OCI-LY3 (cell line): ENCODE measurements around the gene PATZ1.

ENCODE experiments used
- H2AFZ ChIP-seq: fragments of 200-600, 300-600 bp; shearing (Covaris generic); 2 replicates; pipeline ENCODE4 v1.6.0; 2014; ENCODE audit warnings: antibody characterized with exemption, low read depth, low read length
- H3K27ac ChIP-seq: fragments of 200-600, 300-600 bp; sonication (generic); 2 replicates; pipeline ENCODE4 v1.5.1; 2014; ENCODE audit warnings: mild to moderate bottlenecking, low read length, moderate library complexity, mixed read lengths
- H3K27me3 ChIP-seq: fragments of 200-600, 300-600 bp; sonication (generic); 2 replicates; pipeline ENCODE4 v1.6.1; 2014; ENCODE audit warnings: low read depth, low read length, mixed read lengths
- H3K36me3 ChIP-seq: fragments of 200-600, 300-600 bp; sonication (generic); replicated peaks from 2 replicates; pipeline ENCODE3; 2014; ENCODE audit warnings: low read depth, low read length, mixed read lengths
- H3K4me1 ChIP-seq: fragments of 300-600, 200-600 bp; sonication (generic); 2 replicates; pipeline ENCODE4 v1.6.1; 2014; ENCODE audit warnings: low read length, mixed read lengths
- H3K4me2 ChIP-seq: fragments of 200-600, 300-600 bp; sonication (generic); 2 replicates; pipeline ENCODE4 v1.6.1; 2014; ENCODE audit warnings: low read length, mixed read lengths
- H3K4me3 ChIP-seq: fragments of 300-600, 200-600 bp; sonication (generic); 2 replicates; pipeline ENCODE4 v1.5.1; 2014; ENCODE audit warnings: antibody characterized with exemption, mild to moderate bottlenecking, low read length, moderate library complexity
- H3K79me2 ChIP-seq: fragments of 300-600, 200-600 bp; shearing (Covaris generic); 2 replicates; pipeline ENCODE4 v1.6.1; 2014; ENCODE audit warnings: mild to moderate bottlenecking, low read length, mixed read lengths
- H3K9ac ChIP-seq: fragments of 300-600, 200-600 bp; shearing (Covaris generic); 2 replicates; pipeline ENCODE4 v1.6.0; 2014; ENCODE audit warnings: mild to moderate bottlenecking, low read length, moderate library complexity
- H3K9me3 ChIP-seq: fragments of 200-600, 300-600 bp; shearing (Covaris generic); 2 replicates; pipeline ENCODE4 v1.6.1; 2014; ENCODE audit warnings: low read length, mixed read lengths; ENCODE audit not compliant: insufficient read depth
- H4K20me1 ChIP-seq: fragments of 200-600, 300-600 bp; sonication (generic); 2 replicates; pipeline ENCODE4 v1.6.1; 2016; ENCODE audit warnings: low read length, mixed read lengths; ENCODE audit not compliant: insufficient read depth
- EZH2phosphoT487 ChIP-seq: fragments of 200-600 bp; shearing (Covaris generic); IDR thresholded peaks from 2 replicates; pipeline ENCODE4 v1.6.1; 2018; ENCODE audit warnings: antibody characterized with exemption, mixed run types, low read depth
- TF ChIP-seq, protein P1 (sequence below): fragments of 200-600, 300-600 bp; sonication (generic); IDR thresholded peaks from 2 replicates; pipeline ENCODE4 v1.5.1; 2014; ENCODE audit warnings: antibody characterized with exemption, low read length, low read depth

PATZ1 gene

DNA sequence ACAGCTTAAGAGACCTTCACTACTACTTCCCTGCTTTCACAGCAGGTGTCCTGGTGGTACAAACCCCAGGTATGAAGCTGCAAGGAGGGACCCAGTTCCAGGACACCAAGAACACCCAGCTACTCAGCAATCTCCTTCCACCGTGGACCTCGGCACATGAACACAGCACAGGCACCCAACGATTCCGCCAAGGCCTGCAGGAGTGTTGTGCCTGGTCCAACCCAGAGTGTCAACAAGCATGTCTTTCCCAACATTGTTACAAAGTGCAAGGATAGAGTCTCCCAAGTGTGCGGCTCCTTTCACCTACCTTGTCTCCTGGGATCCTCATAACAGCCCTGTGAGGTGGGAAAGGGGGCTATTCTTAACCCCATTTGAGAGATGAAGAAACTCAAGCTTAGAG is 11.8 kb downstream of the PATZ1 start:
- TF ChIP-seq EZH2phosphoT487, result no peak
- TF ChIP-seq, protein P1, sequence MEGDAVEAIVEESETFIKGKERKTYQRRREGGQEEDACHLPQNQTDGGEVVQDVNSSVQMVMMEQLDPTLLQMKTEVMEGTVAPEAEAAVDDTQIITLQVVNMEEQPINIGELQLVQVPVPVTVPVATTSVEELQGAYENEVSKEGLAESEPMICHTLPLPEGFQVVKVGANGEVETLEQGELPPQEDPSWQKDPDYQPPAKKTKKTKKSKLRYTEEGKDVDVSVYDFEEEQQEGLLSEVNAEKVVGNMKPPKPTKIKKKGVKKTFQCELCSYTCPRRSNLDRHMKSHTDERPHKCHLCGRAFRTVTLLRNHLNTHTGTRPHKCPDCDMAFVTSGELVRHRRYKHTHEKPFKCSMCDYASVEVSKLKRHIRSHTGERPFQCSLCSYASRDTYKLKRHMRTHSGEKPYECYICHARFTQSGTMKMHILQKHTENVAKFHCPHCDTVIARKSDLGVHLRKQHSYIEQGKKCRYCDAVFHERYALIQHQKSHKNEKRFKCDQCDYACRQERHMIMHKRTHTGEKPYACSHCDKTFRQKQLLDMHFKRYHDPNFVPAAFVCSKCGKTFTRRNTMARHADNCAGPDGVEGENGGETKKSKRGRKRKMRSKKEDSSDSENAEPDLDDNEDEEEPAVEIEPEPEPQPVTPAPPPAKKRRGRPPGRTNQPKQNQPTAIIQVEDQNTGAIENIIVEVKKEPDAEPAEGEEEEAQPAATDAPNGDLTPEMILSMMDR, result no peak
- Histone ChIP-seq H3K4me3 (no peak overlapping the region), H3K27ac (no peak overlapping the region), H3K36me3 (peaks cover 67% of the 10 kb centered on the region), H3K4me1 (no peaks in the 10 kb centered on the region), H2AFZ (no peak overlapping the region), H3K4me2 (no peak overlapping the region), H3K9ac (no peak overlapping the region), H3K9me3 (no peaks in the 10 kb centered on the region), H4K20me1 (peaks cover 29% of the 10 kb centered on the region), H3K79me2 (peaks cover 4% of the 10 kb centered on the region; the same call in 1 of the 2 replicates), H3K27me3 (no peaks in the 10 kb centered on the region)

DNA sequence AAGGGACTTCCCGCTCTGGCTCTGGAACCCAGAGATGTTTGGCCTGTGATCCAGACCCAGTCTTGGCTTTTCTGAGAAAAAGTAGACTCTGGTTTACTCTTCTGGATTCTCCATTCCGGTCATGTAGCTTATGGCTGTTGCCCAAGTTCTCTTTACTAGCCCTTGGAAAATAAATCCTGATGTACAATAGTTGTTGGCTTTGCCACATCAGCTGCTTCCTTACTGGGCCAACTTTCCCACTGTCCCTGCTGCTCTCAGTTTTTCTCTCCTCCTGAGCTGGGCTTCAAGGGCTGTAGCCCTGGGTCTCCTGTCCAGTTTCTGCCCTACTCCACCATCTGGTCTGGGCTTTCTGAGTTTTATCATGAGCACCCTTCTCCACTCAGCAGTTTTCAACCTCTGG is 12.5 kb downstream of the PATZ1 start:
- Histone ChIP-seq H3K4me1 (no peaks in the 10 kb centered on the region), H2AFZ (no peak overlapping the region), H3K4me2 (no peak overlapping the region), H3K36me3 (peaks cover 72% of the 10 kb centered on the region), H3K79me2 (no peaks in the 10 kb centered on the region; the same call in 1 of the 2 replicates), H4K20me1 (peaks cover 27% of the 10 kb centered on the region), H3K4me3 (no peak overlapping the region), H3K9me3 (no peaks in the 10 kb centered on the region), H3K27ac (no peak overlapping the region), H3K27me3 (no peaks in the 10 kb centered on the region), H3K9ac (no peak overlapping the region)
- no peak for TF ChIP-seq EZH2phosphoT487
- TF ChIP-seq, protein P1, result no peak

DNA sequence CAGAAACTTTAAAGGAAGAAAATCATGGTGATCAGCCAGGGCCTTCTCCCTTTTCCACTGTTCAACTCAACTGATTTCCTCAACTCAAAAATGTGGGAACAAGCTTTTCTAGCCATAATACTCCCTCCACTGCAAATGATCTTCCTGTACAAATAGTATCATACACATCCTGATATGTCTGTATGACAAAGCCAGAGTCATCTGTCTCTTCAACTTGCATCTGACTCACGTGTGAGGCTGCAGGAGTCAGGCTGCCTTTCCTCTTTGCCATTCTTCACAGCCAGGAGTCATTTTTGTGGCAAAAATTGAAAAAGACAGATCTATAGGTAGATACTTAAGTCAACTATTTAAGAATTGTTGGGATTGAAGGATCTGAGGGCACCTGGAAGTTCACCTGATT is 13.3 kb downstream of the PATZ1 start:
- no peak for TF ChIP-seq EZH2phosphoT487
- TF ChIP-seq, protein P1, result no peak
- H3K36me3 ChIP-seq, result peaks cover 79% of the 10 kb centered on the region

GRCh38 chr22:31332010-31332409 is 14.1 kb downstream of the PATZ1 start:
- Histone ChIP-seq H3K36me3 (peaks cover 81% of the 10 kb centered on the region), H3K27ac (no peak overlapping the region), H2AFZ (no peak overlapping the region), H3K4me3 (no peak overlapping the region), H3K4me1 (no peaks in the 10 kb centered on the region), H3K9ac (no peak overlapping the region), H4K20me1 (peaks cover 22% of the 10 kb centered on the region), H3K27me3 (no peaks in the 10 kb centered on the region), H3K79me2 (no peaks in the 10 kb centered on the region; the same call in 1 of the 2 replicates), H3K9me3 (no peaks in the 10 kb centered on the region), H3K4me2 (no peak overlapping the region)
- TF ChIP-seq, protein P1, result no peak
- TF ChIP-seq EZH2phosphoT487, result no peak

More for the DNA sequence above, 13.3 kb downstream of the PATZ1 start:
- Histone ChIP-seq H3K4me1 (no peaks in the 10 kb centered on the region), H2AFZ (no peak overlapping the region), H3K4me3 (no peak overlapping the region), H3K9ac (no peak overlapping the region), H3K79me2 (no peaks in the 10 kb centered on the region; the same call in 1 of the 2 replicates), H4K20me1 (peaks cover 31% of the 10 kb centered on the region), H3K4me2 (no peak overlapping the region), H3K27ac (no peak overlapping the region), H3K27me3 (no peaks in the 10 kb centered on the region), H3K9me3 (no peaks in the 10 kb centered on the region)
